ENCODE measurements around the gene NAA38. TPM values are rescaled to one million over a fixed set of nuclear protein-coding genes. Genes with fewer than 3 reads are reported as not detected.

NAA38 gene
- total RNA-seq, 1 donor = 29.7 TPM

DNA sequence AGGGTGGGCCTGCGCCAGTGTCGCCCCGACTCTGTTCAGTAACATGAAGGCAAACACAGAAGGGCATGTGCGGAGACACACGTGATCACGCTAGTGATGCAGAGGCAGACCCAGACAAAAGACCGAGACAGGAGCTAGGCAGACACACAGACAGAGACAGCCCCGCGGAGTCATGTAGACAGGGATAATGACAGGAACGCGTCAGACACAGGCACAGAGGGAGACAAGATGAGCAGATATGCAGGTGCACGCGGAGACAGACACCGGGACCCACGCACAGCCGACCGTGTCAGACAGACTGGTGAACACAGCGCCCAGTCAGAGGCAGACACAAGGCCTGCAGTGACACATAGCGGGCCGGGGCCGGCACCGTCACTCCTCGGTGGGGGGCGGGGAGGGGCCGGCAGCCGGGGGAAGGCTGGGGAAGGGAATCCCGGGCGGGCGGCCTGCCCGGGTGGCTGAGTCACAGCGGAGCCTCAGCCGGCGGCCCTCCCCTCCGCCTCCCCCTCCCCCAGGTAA, 15.9 kb downstream of the NAA38 start:
- H3K36me3 ChIP-seq (ENCODE audit: insufficient read depth, low read length) = peaks cover 9% of the 10 kb centered on the region
- peaks cover 36% of the 10 kb centered on the region for H4K20me1 ChIP-seq (ENCODE audit: insufficient read depth, low read length)
- no peaks in the 10 kb centered on the region for H3K9me3 ChIP-seq (ENCODE audit: low read depth, low read length)
- peak overlapping the region; percentile 99 for H3K27ac ChIP-seq (ENCODE audit: low read depth, low read length)
- H3K4me2 ChIP-seq (ENCODE audit: insufficient read depth, low read length) = peak overlapping the region; percentile 97
- no peaks in the 10 kb centered on the region for H3K27me3 ChIP-seq (ENCODE audit: insufficient read depth, low read length)
- TF ChIP-seq, protein P1, sequence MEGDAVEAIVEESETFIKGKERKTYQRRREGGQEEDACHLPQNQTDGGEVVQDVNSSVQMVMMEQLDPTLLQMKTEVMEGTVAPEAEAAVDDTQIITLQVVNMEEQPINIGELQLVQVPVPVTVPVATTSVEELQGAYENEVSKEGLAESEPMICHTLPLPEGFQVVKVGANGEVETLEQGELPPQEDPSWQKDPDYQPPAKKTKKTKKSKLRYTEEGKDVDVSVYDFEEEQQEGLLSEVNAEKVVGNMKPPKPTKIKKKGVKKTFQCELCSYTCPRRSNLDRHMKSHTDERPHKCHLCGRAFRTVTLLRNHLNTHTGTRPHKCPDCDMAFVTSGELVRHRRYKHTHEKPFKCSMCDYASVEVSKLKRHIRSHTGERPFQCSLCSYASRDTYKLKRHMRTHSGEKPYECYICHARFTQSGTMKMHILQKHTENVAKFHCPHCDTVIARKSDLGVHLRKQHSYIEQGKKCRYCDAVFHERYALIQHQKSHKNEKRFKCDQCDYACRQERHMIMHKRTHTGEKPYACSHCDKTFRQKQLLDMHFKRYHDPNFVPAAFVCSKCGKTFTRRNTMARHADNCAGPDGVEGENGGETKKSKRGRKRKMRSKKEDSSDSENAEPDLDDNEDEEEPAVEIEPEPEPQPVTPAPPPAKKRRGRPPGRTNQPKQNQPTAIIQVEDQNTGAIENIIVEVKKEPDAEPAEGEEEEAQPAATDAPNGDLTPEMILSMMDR (IDR thresholded peaks at IDR 0.05; ENCODE audit: extremely low read depth, low read depth, low read length) = no peak
- peak; percentile 99 for DNase-seq (ENCODE audit: insufficient read length, low spot score, missing footprints)
- peaks cover 52% of the 10 kb centered on the region for H3K4me1 ChIP-seq (ENCODE audit: insufficient read depth, low read length)
- H3K79me2 ChIP-seq (ENCODE audit: insufficient read depth, low read length) = peaks cover 36% of the 10 kb centered on the region
- H3K4me3 ChIP-seq (ENCODE audit: insufficient read depth, low read length) = peak overlapping the region; percentile 81
- H2AFZ ChIP-seq (ENCODE audit: low read length) = peak overlapping the region; percentile 70

DNA sequence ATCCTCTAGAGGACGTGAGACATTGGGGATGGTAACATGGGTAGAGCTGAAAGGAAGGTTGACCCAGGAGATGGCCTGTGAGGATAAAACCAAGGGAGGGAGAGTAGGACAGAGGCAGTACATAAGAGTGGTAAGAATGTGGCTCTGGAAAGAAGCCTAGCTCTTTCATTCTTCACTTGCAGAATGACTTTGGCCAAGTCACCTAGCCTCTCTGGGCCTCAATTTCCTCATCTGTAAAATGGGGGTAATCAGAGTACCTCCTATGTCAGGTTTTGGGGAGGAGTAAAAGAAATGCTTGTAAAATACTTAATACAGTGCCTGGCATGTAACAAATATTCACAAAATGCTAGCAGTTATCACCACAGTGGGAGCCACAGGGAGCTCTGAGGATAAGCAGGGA, 16.5 kb downstream of the NAA38 start:
- Histone ChIP-seq H3K4me1 (ENCODE audit: insufficient read depth, low read length) (peaks cover 52% of the 10 kb centered on the region), H2AFZ (ENCODE audit: low read length) (no peak overlapping the region), H3K36me3 (ENCODE audit: insufficient read depth, low read length) (peaks cover 9% of the 10 kb centered on the region), H3K4me2 (ENCODE audit: insufficient read depth, low read length) (peak overlapping the region; percentile 97), H3K79me2 (ENCODE audit: insufficient read depth, low read length) (peaks cover 31% of the 10 kb centered on the region), H3K4me3 (ENCODE audit: insufficient read depth, low read length) (peak overlapping the region; percentile 81), H3K27ac (ENCODE audit: low read depth, low read length) (peak overlapping the region; percentile 99), H4K20me1 (ENCODE audit: insufficient read depth, low read length) (peaks cover 36% of the 10 kb centered on the region), H3K9me3 (ENCODE audit: low read depth, low read length) (no peaks in the 10 kb centered on the region), H3K27me3 (ENCODE audit: insufficient read depth, low read length) (no peaks in the 10 kb centered on the region)
- TF ChIP-seq, protein P1 (IDR thresholded peaks at IDR 0.05; ENCODE audit: extremely low read depth, low read depth, low read length) = no peak
- no peak for DNase-seq (ENCODE audit: insufficient read length, low spot score, missing footprints)

DNA sequence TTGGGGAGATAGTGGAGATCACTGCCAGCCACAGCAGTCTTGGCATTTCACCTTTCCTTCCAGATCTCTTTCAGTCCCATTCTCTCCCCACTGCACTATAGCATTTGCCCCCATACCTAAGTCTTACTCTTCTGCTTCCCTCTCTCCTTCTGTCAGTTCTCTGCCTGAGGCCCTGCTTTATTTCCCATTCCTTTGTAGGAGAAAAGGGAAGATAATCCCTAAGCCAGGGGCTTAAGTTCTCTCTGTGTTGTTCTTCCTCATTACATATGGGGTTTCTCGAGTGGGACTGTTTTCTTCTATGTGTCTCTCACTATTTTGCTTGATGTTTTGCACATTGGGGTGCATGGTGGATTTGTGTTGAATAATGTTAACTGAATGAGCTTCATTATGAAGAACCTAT, 16.9 kb downstream of the NAA38 start:
- Histone ChIP-seq H3K27me3 (ENCODE audit: insufficient read depth, low read length) (no peaks in the 10 kb centered on the region), H3K9me3 (ENCODE audit: low read depth, low read length) (no peaks in the 10 kb centered on the region), H3K36me3 (ENCODE audit: insufficient read depth, low read length) (peaks cover 9% of the 10 kb centered on the region), H3K4me1 (ENCODE audit: insufficient read depth, low read length) (peaks cover 49% of the 10 kb centered on the region), H3K4me2 (ENCODE audit: insufficient read depth, low read length) (no peak overlapping the region), H3K79me2 (ENCODE audit: insufficient read depth, low read length) (peaks cover 27% of the 10 kb centered on the region), H2AFZ (ENCODE audit: low read length) (no peak overlapping the region), H4K20me1 (ENCODE audit: insufficient read depth, low read length) (peaks cover 32% of the 10 kb centered on the region), H3K4me3 (ENCODE audit: insufficient read depth, low read length) (no peak overlapping the region), H3K27ac (ENCODE audit: low read depth, low read length) (no peak overlapping the region)
- DNase-seq (ENCODE audit: insufficient read length, low spot score, missing footprints) = no peak
- TF ChIP-seq, protein P1 (IDR thresholded peaks at IDR 0.05; ENCODE audit: extremely low read depth, low read depth, low read length) = no peak

DNA sequence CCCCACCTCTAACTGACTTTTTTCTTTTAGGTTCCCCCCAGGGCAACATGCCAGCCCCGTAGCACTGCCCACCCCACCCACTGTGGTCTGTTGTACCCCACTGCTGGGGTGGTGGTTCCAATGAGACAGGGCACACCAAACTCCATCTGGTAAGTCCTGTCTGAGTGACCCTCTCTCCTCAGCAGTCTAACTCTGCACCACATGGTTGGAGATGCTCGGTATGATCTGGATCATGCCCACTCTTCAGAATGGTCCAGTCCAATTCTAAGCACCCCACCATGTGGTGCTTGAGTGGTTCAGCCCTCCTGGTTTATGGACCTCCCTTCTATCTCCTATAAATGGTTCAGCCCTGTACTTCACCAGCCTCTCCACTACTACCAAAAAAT, 17.5 kb downstream of the NAA38 start:
- H3K4me3 ChIP-seq (ENCODE audit: insufficient read depth, low read length) = no peak overlapping the region
- DNase-seq (ENCODE audit: insufficient read length, low spot score, missing footprints) = peak; percentile 91
- no peak overlapping the region for H2AFZ ChIP-seq (ENCODE audit: low read length)
- H3K79me2 ChIP-seq (ENCODE audit: insufficient read depth, low read length) = peaks cover 22% of the 10 kb centered on the region
- no peak overlapping the region for H3K4me2 ChIP-seq (ENCODE audit: insufficient read depth, low read length)
- peaks cover 27% of the 10 kb centered on the region for H4K20me1 ChIP-seq (ENCODE audit: insufficient read depth, low read length)
- H3K27me3 ChIP-seq (ENCODE audit: insufficient read depth, low read length) = no peaks in the 10 kb centered on the region
- TF ChIP-seq, protein P1 (IDR thresholded peaks at IDR 0.05; ENCODE audit: extremely low read depth, low read depth, low read length) = no peak
- no peaks in the 10 kb centered on the region for H3K9me3 ChIP-seq (ENCODE audit: low read depth, low read length)
- H3K36me3 ChIP-seq (ENCODE audit: insufficient read depth, low read length) = peaks cover 9% of the 10 kb centered on the region
- peaks cover 44% of the 10 kb centered on the region for H3K4me1 ChIP-seq (ENCODE audit: insufficient read depth, low read length)
- H3K27ac ChIP-seq (ENCODE audit: low read depth, low read length) = no peak overlapping the region
